Body of pancreas (tissue), 4 donors: Measurements from ENCODE around the gene DUSP16. TPM values are rescaled to one million over a fixed set of nuclear protein-coding genes. Genes with fewer than 3 reads are reported as not detected.

Experiments used
- ATAC-seq: fragments of 150-250 bp; one replicate; pipeline ENCODE4 v1.9.1; 2016
- DNase-seq, 4 donors: peaks; one replicate each; pipeline ENCODE4 v3.0.0-alpha.2; 2019
- H3K27ac ChIP-seq, 4 donors: fragments of 200-600 bp; sonication (generic); 1 replicate in 3 of 4; 2 replicates in 1 of 4; pipeline versions ENCODE4 v1.5.1 to v1.6.1; 2016 to 2019; ENCODE audit warnings: mild to moderate bottlenecking in 1 of 4, mixed read lengths in 1 of 4, moderate library complexity in 1 of 4
- H3K27me3 ChIP-seq, 2 donors: fragments of 200-600 bp; sonication (generic); one replicate each; pipeline ENCODE4 v1.6.0; 2016; ENCODE audit warnings: mild to moderate bottlenecking in 1 of 2
- H3K36me3 ChIP-seq, 2 donors: fragments of 200-600 bp; sonication (generic); replicated peaks in 1 of 2; 2 replicates each; pipeline ENCODE4 v1.5.1; 2016; ENCODE audit warnings: low read depth in 2 of 2; ENCODE audit not compliant: insufficient read depth in 1 of 2
- H3K4me1 ChIP-seq: fragments of 200-600 bp; sonication (generic); one replicate; pipeline ENCODE4 v1.6.0; 2016
- H3K4me3 ChIP-seq, 2 donors: fragments of 200-600 bp; sonication (generic); 1 replicate in 1 of 2; 2 replicates in 1 of 2; pipeline ENCODE4 v1.5.1; 2016 to 2019
- H3K9me3 ChIP-seq, 3 donors: fragments of 200-600 bp; sonication (generic); 1 replicate in 2 of 3; 2 replicates in 1 of 3; pipeline ENCODE4 v1.5.1; 2016
- CTCF ChIP-seq, 7 experiments: fragments of 450-650 bp in 4 of 7; fragments of 200-600 bp in 3 of 7; sonication (generic) in 3 of 7; IDR thresholded peaks; one replicate each; pipeline ENCODE4 v1.5.1; 2016 to 2019; ENCODE audit warnings: antibody characterized with exemption in 7 of 7
- POLR2A ChIP-seq, 3 donors: fragments of 450-650 bp; IDR thresholded peaks; one replicate each; pipeline ENCODE4 v1.6.1; 2016; ENCODE audit warnings: antibody characterized with exemption in 3 of 3, mild to moderate bottlenecking in 2 of 3
- WGBS, 2 donors: methylation state at CpG; one replicate each; pipeline ENCODE4 v1.1.5; 2017; 5-methylcytosine and 5-hydroxymethylcytosine counted together
- intact Hi-C: fragments of 100-400 bp; cut with DNase I; formaldehyde crosslinking; loops from one replicate; pipeline ENCODE4 v1.15.1; 2023
- total RNA-seq, 2 donors: library from RNA; depleted of rRNA; stranded (reverse); fragments of >200 nt; gene quantifications; one replicate each; pipeline ENCODE4 v1.1.0, GENCODE V29; 2016

Gene DUSP16
- total RNA-seq, 2 donors from 2014 or later = 30.3 to 32.9 TPM

- no peak overlapping the region for H3K4me3 ChIP-seq
- DNase-seq (no peak), ATAC-seq (peak; percentile 55)
- no peaks in the 10 kb centered on the region for H3K27me3 ChIP-seq
- no peaks in the 10 kb centered on the region for H3K36me3 ChIP-seq
- H3K9me3 ChIP-seq = no peaks in the 10 kb centered on the region
- TF ChIP-seq CTCF (IDR thresholded peaks at IDR 0.05) = no peak
- H3K4me1 ChIP-seq = peaks cover 33% of the 10 kb centered on the region
- H3K27ac ChIP-seq = peak overlapping the region; percentile 28 to 65 (median 42)
- intact Hi-C loops = no loop called here
- 59 to 61% methylated on average over 4 of the region's 4 CpGs for WGBS, 2 donors
Observed at GRCh38 chr12:12441843-12442461, 120.7 kb downstream of the DUSP16 start.

- 96 to 98% methylated on average over 2 of the region's 2 CpGs for WGBS, 2 donors
- TF ChIP-seq POLR2A (IDR thresholded peaks at IDR 0.05) (no peak), CTCF (IDR thresholded peaks at IDR 0.05) (no peak)
- intact Hi-C loops = no loop called here
- Histone ChIP-seq H3K27ac (peak overlapping the region in 2 of 4 donors; percentile 36 to 65), H3K27me3 (no peaks in the 10 kb centered on the region), H3K9me3 (no peaks in the 10 kb centered on the region), H3K4me3 (no peak overlapping the region), H3K36me3 (no peaks in the 10 kb centered on the region), H3K4me1 (peaks cover 33% of the 10 kb centered on the region)
- ATAC-seq (no peak), DNase-seq (no peak)
Observed at GRCh38 chr12:12441429-12441807, 121.2 kb downstream of the DUSP16 start.

GRCh38 chr12:12440784-12441428, 121.8 kb downstream of the DUSP16 start:
- H3K27ac ChIP-seq = peak overlapping the region in 1 of 4 donors; percentile 36
- no peak for TF ChIP-seq CTCF (IDR thresholded peaks at IDR 0.05)
- no peak for TF ChIP-seq POLR2A (IDR thresholded peaks at IDR 0.05)
- H3K36me3 ChIP-seq = no peaks in the 10 kb centered on the region
- no peak for ATAC-seq
- H3K27me3 ChIP-seq = no peaks in the 10 kb centered on the region
- H3K4me3 ChIP-seq = no peak overlapping the region
- WGBS, 2 donors = 74 to 88% methylated on average over 4 of the region's 4 CpGs
- H3K9me3 ChIP-seq = no peaks in the 10 kb centered on the region
- DNase-seq = no peak
- intact Hi-C loops = no loop called here
- peaks cover 33% of the 10 kb centered on the region for H3K4me1 ChIP-seq

- 78 to 82% methylated on average over 6 of the region's 6 CpGs for WGBS, 2 donors
- Histone ChIP-seq H3K4me1 (peaks cover 33% of the 10 kb centered on the region), H3K36me3 (no peaks in the 10 kb centered on the region), H3K27ac (no peak overlapping the region), H3K4me3 (no peak overlapping the region), H3K27me3 (no peaks in the 10 kb centered on the region), H3K9me3 (no peaks in the 10 kb centered on the region)
- TF ChIP-seq POLR2A (IDR thresholded peaks at IDR 0.05) = no peak
- TF ChIP-seq CTCF (IDR thresholded peaks at IDR 0.05) = no peak
- ATAC-seq (peak; percentile 15), DNase-seq (peak in 1 of 4 donors; percentile 37)
- intact Hi-C loops = no loop called here
Observed at GRCh38 chr12:12439636-12440035, 123.0 kb downstream of the DUSP16 start.
